GM06990 (cell line): ENCODE data around the gene ULK4.

Experiments used
- DNase-seq: peaks from one replicate; pipeline ENCODE4 v3.0.0-alpha.2; 2011; ENCODE audit not compliant: insufficient read length; ENCODE audit errors: extremely low read depth
- H3K27me3 ChIP-seq: replicated peaks from 2 replicates; pipeline ENCODE4 v1.6.0; 2011; ENCODE audit warnings: low read length; ENCODE audit not compliant: control insufficient read depth, insufficient read depth
- H3K36me3 ChIP-seq: 2 replicates; pipeline ENCODE4 v1.5.1; 2011; ENCODE audit warnings: low read length; ENCODE audit not compliant: control insufficient read depth, insufficient read depth
- H3K4me3 ChIP-seq: replicated peaks from 2 replicates; pipeline ENCODE4 v1.5.1; 2011; ENCODE audit warnings: low read depth, mild to moderate bottlenecking, control low read depth, low read length
- CTCF ChIP-seq: IDR thresholded peaks from 2 replicates; pipeline ENCODE4 v1.5.1; 2011; ENCODE audit warnings: low read length, control low read depth, mild to moderate bottlenecking, inconsistent platforms; ENCODE audit not compliant: insufficient read depth, poor library complexity, severe bottlenecking

Gene ULK4

GRCh38 chr3:41503998-41504623 is 457.8 kb downstream of the ULK4 start:
- H3K36me3 ChIP-seq: no peaks in the 10 kb centered on the region
- H3K27me3 ChIP-seq: no peaks in the 10 kb centered on the region
- H3K4me3 ChIP-seq: no peak overlapping the region
- no peak for DNase-seq
- TF ChIP-seq CTCF: no peak

- no peaks in the 10 kb centered on the region for H3K27me3 ChIP-seq
- no peak for TF ChIP-seq CTCF
- no peak for DNase-seq
- no peaks in the 10 kb centered on the region for H3K36me3 ChIP-seq
- no peak overlapping the region for H3K4me3 ChIP-seq
These were observed 459.4 kb downstream of the ULK4 start for GRCh38 chr3:41502481-41502880.

DNA sequence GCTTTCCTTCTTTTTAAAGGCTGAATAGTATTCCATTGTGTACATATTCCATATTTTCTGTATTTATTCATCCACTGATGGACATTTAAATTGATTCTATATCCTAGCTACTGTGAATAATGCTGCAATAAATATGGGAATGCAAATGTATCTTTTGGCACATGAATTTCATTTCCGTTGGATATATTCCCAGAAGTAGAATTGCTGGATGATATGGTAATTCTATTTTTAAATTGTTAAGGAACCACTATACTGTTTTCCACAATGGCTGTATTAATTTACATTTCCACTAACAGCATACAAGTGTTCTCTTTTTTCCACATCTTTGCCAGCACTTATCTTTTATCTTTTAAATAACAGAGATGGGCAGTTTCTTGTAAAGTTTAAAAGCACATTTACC is 459.9 kb downstream of the ULK4 start:
- TF ChIP-seq CTCF: no peak
- Histone ChIP-seq H3K27me3 (no peaks in the 10 kb centered on the region), H3K4me3 (no peak overlapping the region), H3K36me3 (no peaks in the 10 kb centered on the region)
- no peak for DNase-seq

- Histone ChIP-seq H3K27me3 (no peaks in the 10 kb centered on the region), H3K36me3 (no peaks in the 10 kb centered on the region), H3K4me3 (no peak overlapping the region)
- no peak for TF ChIP-seq CTCF
- DNase-seq: no peak
These were observed 463.1 kb downstream of the ULK4 start for GRCh38 chr3:41498847-41499246.

GRCh38 chr3:41490360-41490759 is 471.5 kb downstream of the ULK4 start:
- no peaks in the 10 kb centered on the region for H3K36me3 ChIP-seq
- no peak overlapping the region for H3K4me3 ChIP-seq
- no peaks in the 10 kb centered on the region for H3K27me3 ChIP-seq
- no peak for TF ChIP-seq CTCF
- no peak for DNase-seq

DNA sequence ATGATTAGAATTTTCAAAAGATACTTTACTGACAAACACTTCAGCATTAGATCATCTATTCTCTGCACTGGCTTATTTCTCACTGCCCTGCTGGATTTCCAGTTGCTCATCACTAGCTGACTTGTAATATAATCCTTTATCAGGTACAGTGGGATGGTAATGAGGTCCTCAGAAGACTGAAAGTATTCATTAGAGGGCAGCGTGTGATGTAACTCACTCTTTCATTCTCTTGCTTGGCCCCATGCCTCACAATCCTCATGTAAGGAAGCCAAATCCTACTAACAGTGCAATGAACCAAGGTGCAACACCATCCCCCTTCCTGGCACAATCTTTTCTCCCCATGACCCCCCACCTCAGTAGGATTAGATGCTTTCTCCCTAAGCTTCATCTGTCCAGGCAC is 472.7 kb downstream of the ULK4 start:
- Histone ChIP-seq H3K36me3 (no peaks in the 10 kb centered on the region), H3K27me3 (no peaks in the 10 kb centered on the region), H3K4me3 (no peak overlapping the region)
- no peak for DNase-seq
- TF ChIP-seq CTCF: no peak
